Measurements from ENCODE around the gene F2RL3. TPM values are rescaled to one million over a fixed set of nuclear protein-coding genes. Genes with fewer than 3 reads are reported as not detected.

The F2RL3 gene
- total and polyA plus RNA-seq, 9 of the 15 experiments (the other 6 are each of a cell fraction or from before 2014, with no cell fraction given): 1.4 to 27.6 (median 11.9) TPM

DNA sequence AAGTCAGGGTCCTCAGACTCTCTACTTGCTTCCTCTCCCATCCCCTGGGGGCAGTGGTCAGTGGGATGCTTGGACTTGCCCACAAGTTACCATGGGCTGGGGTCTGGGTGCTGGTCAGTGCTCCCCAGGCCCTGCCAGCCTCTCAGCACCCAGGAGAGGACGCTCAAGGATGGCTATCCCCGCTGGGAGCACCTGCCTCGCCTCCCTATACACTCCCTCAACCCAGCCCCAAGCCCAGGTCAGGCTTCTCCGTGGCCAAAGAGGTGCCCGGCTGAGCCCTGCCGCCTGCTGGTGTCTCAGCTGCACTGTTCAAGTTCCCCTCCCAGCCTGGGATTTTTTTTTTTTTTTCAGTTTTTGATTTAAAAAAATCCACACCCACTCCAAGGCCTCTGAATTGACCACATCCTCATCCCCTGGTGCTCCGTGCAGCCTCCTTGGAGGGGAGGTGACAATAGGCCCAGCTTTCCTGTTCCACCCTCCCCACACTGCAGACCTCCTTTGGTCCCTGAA, 10.8 kb downstream of the F2RL3 start (continued):
- TF ChIP-seq, protein P1, sequence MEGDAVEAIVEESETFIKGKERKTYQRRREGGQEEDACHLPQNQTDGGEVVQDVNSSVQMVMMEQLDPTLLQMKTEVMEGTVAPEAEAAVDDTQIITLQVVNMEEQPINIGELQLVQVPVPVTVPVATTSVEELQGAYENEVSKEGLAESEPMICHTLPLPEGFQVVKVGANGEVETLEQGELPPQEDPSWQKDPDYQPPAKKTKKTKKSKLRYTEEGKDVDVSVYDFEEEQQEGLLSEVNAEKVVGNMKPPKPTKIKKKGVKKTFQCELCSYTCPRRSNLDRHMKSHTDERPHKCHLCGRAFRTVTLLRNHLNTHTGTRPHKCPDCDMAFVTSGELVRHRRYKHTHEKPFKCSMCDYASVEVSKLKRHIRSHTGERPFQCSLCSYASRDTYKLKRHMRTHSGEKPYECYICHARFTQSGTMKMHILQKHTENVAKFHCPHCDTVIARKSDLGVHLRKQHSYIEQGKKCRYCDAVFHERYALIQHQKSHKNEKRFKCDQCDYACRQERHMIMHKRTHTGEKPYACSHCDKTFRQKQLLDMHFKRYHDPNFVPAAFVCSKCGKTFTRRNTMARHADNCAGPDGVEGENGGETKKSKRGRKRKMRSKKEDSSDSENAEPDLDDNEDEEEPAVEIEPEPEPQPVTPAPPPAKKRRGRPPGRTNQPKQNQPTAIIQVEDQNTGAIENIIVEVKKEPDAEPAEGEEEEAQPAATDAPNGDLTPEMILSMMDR (IDR thresholded peaks at IDR 0.05 in 2 of 3, conservative IDR thresholded peaks at IDR 0.05 in 1 of 3; ENCODE audit: insufficient read depth in 2 of 3, low read depth in 1 of 3, low read length in 3 of 3): peak; percentile 86 to 94 (median 89)
- TF ChIP-seq FOXJ2 (tag; IDR thresholded peaks at IDR 0.05): no peak

DNA sequence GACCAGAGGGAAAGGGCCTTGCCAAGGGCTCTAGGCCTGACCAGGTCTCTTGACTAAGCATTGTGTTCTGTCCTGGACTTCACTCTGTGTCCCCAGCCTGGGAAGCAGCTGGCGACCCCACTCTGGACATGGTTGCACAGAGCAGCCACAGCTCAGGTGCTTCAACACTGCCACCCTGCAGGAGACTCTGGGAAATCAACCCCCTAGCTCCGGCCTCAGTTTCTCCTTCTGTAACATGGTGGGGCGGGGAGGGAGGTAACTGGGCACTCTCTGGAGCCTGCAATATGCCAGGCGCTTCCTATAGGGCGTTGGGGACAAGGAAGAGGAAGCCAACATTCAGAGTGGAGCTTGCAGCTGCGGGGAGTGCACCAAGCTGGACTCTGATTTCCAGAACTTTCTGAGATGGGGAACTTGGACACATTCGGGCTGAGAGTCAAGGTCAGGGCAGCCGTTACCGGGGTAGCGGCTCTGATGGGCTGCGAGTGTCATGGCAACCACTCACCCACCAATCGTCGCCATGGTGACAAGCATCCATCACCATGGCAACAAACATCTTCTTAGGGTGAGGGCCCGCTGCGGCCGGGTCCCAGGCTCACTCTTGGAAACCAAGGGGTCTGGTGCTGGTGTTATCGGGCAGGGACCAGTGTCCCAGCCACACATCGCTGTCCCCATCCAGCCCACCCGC, 12.8 kb downstream of the F2RL3 start:
- Histone ChIP-seq H2AFZ (ENCODE audit: low read depth, low read length) (no peak overlapping the region), H3K27ac (ENCODE audit: extremely low read depth, low read depth, low read length) (no peak overlapping the region), H3K4me3 (no peak overlapping the region), H3K9me1 (ENCODE audit: control insufficient read depth, insufficient read depth, low read length) (no peaks in the 10 kb centered on the region), H3K9me3 (replicated peaks; ENCODE audit: control insufficient read depth, insufficient read depth, low read depth, low read length) (no peaks in the 10 kb centered on the region), H3K4me1 (replicated peaks in 1 of 2; ENCODE audit: control insufficient read depth in 2 of 2, insufficient read depth in 2 of 2, low read length in 2 of 2) (peaks cover 0 to 26% of the 10 kb centered on the region in 2 experiments; a peak in 3 of 5 replicates), H3K27me3 (ENCODE audit: control insufficient read depth in 2 of 2, insufficient read depth in 2 of 2, low read length in 2 of 2) (peaks cover 0 to 14% of the 10 kb centered on the region in 2 experiments; a peak in 2 of 5 replicates), H3K4me2 (ENCODE audit: insufficient read depth, low read length) (no peak overlapping the region), H3K9ac (ENCODE audit: insufficient read depth in 1 of 2, low read depth in 2 of 2, low read length in 2 of 2) (no peak overlapping the region), H3K79me2 (ENCODE audit: control insufficient read depth, insufficient read depth, low read length) (no peaks in the 10 kb centered on the region), H4K20me1 (replicated peaks; ENCODE audit: control insufficient read depth, insufficient read depth, low read length) (no peaks in the 10 kb centered on the region), H3K36me3 (ENCODE audit: control insufficient read depth, insufficient read depth, low read length) (no peaks in the 10 kb centered on the region)
- intact Hi-C loops (cut with micrococcal nuclease) (no loop called here), in situ Hi-C loops (cut with MboI) (no loop called here)
- 3% methylated on average over 15 of the region's 19 CpGs for WGBS (ENCODE audit: insufficient coverage, low coverage, missing lambda C conversion rate)
- DNase-seq (ENCODE audit: extremely low read depth in 1 of 4, low spot score in 3 of 4) (peak; percentile 58 to 78 (median 73)), FAIRE-seq (no peak), ATAC-seq (no peak)
- ChIA-PET CTCF (ENCODE audit: low intra/inter-chr PET ratio) (interaction anchor here (0.6 to 3.2 kb wide), 3 partner anchors 19 to 122 kb away, joined by 3 to 29 read pairs (median 7); no protein-coding TSS in a partner anchor), POLR2A (interaction anchor here (0.5 kb wide), 1 partner anchor 151 kb away, joined by 3 read pairs; no protein-coding TSS in a partner anchor)
- BruUV-seq (replicated peaks): no TSS peak
- TF ChIP-seq, protein P2, sequence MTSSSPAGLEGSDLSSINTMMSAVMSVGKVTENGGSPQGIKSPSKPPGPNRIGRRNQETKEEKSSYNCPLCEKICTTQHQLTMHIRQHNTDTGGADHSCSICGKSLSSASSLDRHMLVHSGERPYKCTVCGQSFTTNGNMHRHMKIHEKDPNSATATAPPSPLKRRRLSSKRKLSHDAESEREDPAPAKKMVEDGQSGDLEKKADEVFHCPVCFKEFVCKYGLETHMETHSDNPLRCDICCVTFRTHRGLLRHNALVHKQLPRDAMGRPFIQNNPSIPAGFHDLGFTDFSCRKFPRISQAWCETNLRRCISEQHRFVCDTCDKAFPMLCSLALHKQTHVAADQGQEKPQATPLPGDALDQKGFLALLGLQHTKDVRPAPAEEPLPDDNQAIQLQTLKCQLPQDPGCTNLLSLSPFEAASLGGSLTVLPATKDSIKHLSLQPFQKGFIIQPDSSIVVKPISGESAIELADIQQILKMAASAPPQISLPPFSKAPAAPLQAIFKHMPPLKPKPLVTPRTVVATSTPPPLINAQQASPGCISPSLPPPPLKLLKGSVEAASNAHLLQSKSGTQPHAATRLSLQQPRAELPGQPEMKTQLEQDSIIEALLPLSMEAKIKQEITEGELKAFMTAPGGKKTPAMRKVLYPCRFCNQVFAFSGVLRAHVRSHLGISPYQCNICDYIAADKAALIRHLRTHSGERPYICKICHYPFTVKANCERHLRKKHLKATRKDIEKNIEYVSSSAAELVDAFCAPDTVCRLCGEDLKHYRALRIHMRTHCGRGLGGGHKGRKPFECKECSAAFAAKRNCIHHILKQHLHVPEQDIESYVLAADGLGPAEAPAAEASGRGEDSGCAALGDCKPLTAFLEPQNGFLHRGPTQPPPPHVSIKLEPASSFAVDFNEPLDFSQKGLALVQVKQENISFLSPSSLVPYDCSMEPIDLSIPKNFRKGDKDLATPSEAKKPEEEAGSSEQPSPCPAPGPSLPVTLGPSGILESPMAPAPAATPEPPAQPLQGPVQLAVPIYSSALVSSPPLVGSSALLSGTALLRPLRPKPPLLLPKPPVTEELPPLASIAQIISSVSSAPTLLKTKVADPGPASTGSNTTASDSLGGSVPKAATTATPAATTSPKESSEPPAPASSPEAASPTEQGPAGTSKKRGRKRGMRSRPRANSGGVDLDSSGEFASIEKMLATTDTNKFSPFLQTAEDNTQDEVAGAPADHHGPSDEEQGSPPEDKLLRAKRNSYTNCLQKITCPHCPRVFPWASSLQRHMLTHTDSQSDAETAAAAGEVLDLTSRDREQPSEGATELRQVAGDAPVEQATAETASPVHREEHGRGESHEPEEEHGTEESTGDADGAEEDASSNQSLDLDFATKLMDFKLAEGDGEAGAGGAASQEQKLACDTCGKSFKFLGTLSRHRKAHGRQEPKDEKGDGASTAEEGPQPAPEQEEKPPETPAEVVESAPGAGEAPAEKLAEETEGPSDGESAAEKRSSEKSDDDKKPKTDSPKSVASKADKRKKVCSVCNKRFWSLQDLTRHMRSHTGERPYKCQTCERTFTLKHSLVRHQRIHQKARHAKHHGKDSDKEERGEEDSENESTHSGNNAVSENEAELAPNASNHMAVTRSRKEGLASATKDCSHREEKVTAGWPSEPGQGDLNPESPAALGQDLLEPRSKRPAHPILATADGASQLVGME (CRISPR knock-in tag; IDR thresholded peaks at IDR 0.05): peak; percentile 98
- 0 out of 4 replicates have a peak, but pooled peaks of 1 of the 2 experiments have one; percentile 20 for TF ChIP-seq HDAC1 (IDR thresholded peaks at IDR 0.05)
- TF ChIP-seq CSDE1 (IDR thresholded peaks at IDR 0.05): peak in 1 of 2 experiments; percentile 93; a peak in 2 of 4 replicates
- TF ChIP-seq CTBP1 (IDR thresholded peaks at IDR 0.05; ENCODE audit: borderline replicate concordance): peak; percentile 58; the same call in 1 of the 2 replicates
- peak; percentile 85 to 91 for TF ChIP-seq KDM1A (IDR thresholded peaks at IDR 0.05)
- TF ChIP-seq NEUROD1 (IDR thresholded peaks at IDR 0.05; ENCODE audit: borderline replicate concordance, low read depth, low read length, partially characterized antibody): peak; percentile 79
- TF ChIP-seq RFX1 (IDR thresholded peaks at IDR 0.05): peak; percentile 97
- TF ChIP-seq RBM22 (IDR thresholded peaks at IDR 0.05; ENCODE audit: low read depth, low read length, poor library complexity, severe bottlenecking): peak; percentile 97
- TF ChIP-seq BMI1 (IDR thresholded peaks at IDR 0.05; ENCODE audit: low read length): peak; percentile 95
- peak; percentile 64 to 97; a peak in 3 of 4 replicates for TF ChIP-seq RCOR1 (IDR thresholded peaks at IDR 0.05; ENCODE audit: borderline replicate concordance in 1 of 2, low read depth in 2 of 2, low read length in 2 of 2)
